HepG2 (cell line): ENCODE data around the gene ZNF615. TPM values are rescaled to one million over a fixed set of nuclear protein-coding genes. Genes with fewer than 3 reads are reported as not detected.
A peak's percentile ranks its signal among the peaks of the same experiment; 100 is the strongest.

Experiments
- ATAC-seq: fragments of 200-7000 bp; cut with Tn5 transposase; 3 replicates; pipeline ENCODE4 v1.9.1; 2020; ENCODE audit warnings: mild to moderate bottlenecking, moderate library complexity
- BruUV-seq: library from RNA; stranded (reverse); fragments of 400-500 nt; replicated peaks from 2 replicates; lab custom pipeline; 2021; lab: Mats Ljungman, UMichigan
- CTCF ChIA-PET: fragments of 300-600 bp; formaldehyde crosslinking; extraction: SDS; loops from one replicate; lab custom pipeline; 2021; ENCODE audit warnings: low total read pairs, inconsistent platforms, low intra/inter-chr PET ratio; lab: Yijun Ruan, JAX
- POLR2A ChIA-PET: fragments of 350-600 bp; sonication (Branson Sonifier 250); formaldehyde crosslinking; loops from one replicate; lab custom pipeline; 2020; ENCODE audit warnings: antibody characterized with exemption, inconsistent platforms; lab: Yijun Ruan, JAX
- DNase-seq: peaks from one replicate; pipeline ENCODE4 v3.0.0-alpha.2; 2015; ENCODE audit warnings: low spot score
- FAIRE-seq: peaks from 3 replicates; lab custom pipeline; 2011; peaks lifted over from hg19 to GRCh38; lab: Jason Lieb, UNC
- H2AFZ ChIP-seq: one replicate; pipeline ENCODE4 v1.6.1; 2011; ENCODE audit warnings: low read length, inconsistent platforms
- H3K27ac ChIP-seq: fragments of 300-600 bp; 3 replicates; pipeline ENCODE4 v1.8.0; 2011; ENCODE audit warnings: mixed run types, mild to moderate bottlenecking, mixed read lengths, low read length, inconsistent platforms; ENCODE audit not compliant: insufficient read depth; ENCODE audit errors: extremely low read length
- H3K27me3 ChIP-seq, 2 experiments: fragments of 200-600 bp in 1 of 2; 2 replicates in 1 of 2; 3 replicates in 1 of 2; pipeline versions ENCODE4 v1.6.0 to v1.8.0; 2011; ENCODE audit warnings: low read length in 2 of 2, mild to moderate bottlenecking in 2 of 2, moderate library complexity in 2 of 2, inconsistent platforms in 1 of 2; ENCODE audit not compliant: insufficient read depth in 2 of 2, control insufficient read depth in 1 of 2
- H3K36me3 ChIP-seq, 2 experiments: fragments of 200-600 bp in 1 of 2; replicated peaks in 1 of 2; 2 replicates in 1 of 2; 3 replicates in 1 of 2; pipeline versions ENCODE4 v1.5.1 to v1.8.0; 2011; ENCODE audit warnings: low read length in 2 of 2, inconsistent platforms in 1 of 2; ENCODE audit not compliant: insufficient read depth in 2 of 2, control insufficient read depth in 1 of 2
- H3K4me1 ChIP-seq: 2 replicates; pipeline ENCODE4 v1.5.1; 2012; ENCODE audit warnings: low read length, inconsistent platforms; ENCODE audit not compliant: insufficient read depth
- H3K4me2 ChIP-seq: 2 replicates; pipeline ENCODE4 v1.6.0; 2011; ENCODE audit warnings: low read depth, low read length, inconsistent platforms
- H3K4me3 ChIP-seq, 3 experiments: fragments of 200-600 bp in 1 of 3; sonication (generic), shearing (Covaris generic) in 1 of 3; replicated peaks in 1 of 3; 2 replicates each; pipeline ENCODE4 v1.5.1; 2011 to 2016; ENCODE audit warnings: low read length in 3 of 3, inconsistent platforms in 2 of 3, low read depth in 2 of 3, mild to moderate bottlenecking in 2 of 3, control low read depth in 1 of 3, mixed read lengths in 1 of 3; ENCODE audit not compliant: insufficient read depth in 1 of 3
- H3K79me2 ChIP-seq: one replicate; pipeline ENCODE4 v1.6.1; 2011; ENCODE audit warnings: low read length, inconsistent platforms; ENCODE audit not compliant: insufficient read depth
- H3K9ac ChIP-seq: 2 replicates; pipeline ENCODE4 v1.6.0; 2011; ENCODE audit warnings: mild to moderate bottlenecking, low read depth, low read length, inconsistent platforms; ENCODE audit not compliant: insufficient read depth
- H3K9me3 ChIP-seq: 2 replicates; pipeline ENCODE4 v1.5.1; 2012; ENCODE audit warnings: mild to moderate bottlenecking, low read length
- H4K20me1 ChIP-seq: 2 replicates; pipeline ENCODE4 v1.6.0; 2011; ENCODE audit warnings: inconsistent platforms, mild to moderate bottlenecking, low read length, moderate library complexity; ENCODE audit not compliant: insufficient read depth
- ARID2 ChIP-seq: sonication (generic); formaldehyde crosslinking; IDR thresholded peaks from 2 replicates; pipeline ENCODE4 v1.8.1; 2022; ENCODE audit warnings: mild to moderate bottlenecking, missing genetic modification reagents, borderline replicate concordance
- ARNT2 ChIP-seq: sonication (generic); formaldehyde crosslinking; IDR thresholded peaks from 2 replicates; pipeline ENCODE4 v1.8.0; 2022; ENCODE audit warnings: mild to moderate bottlenecking, low read depth, missing genetic modification reagents, moderate library complexity
- FOXA1 ChIP-seq, 2 experiments: fragments of 450-650 bp in 1 of 2; sonication (generic) in 1 of 2; formaldehyde crosslinking in 1 of 2; IDR thresholded peaks; 2 replicates each; pipeline versions ENCODE4 v1.4.0 to v1.6.1; 2016 to 2020; ENCODE audit warnings: missing genetic modification reagents in 1 of 2
- FOXA3 ChIP-seq: IDR thresholded peaks from 2 replicates; pipeline ENCODE4 v1.6.1; 2016; ENCODE audit warnings: missing genetic modification reagents, missing compliant biosample characterization
- JUN ChIP-seq: sonication (generic); formaldehyde crosslinking; IDR thresholded peaks from 2 replicates; pipeline ENCODE4 v1.4.0; 2020; ENCODE audit warnings: mild to moderate bottlenecking, missing genetic modification reagents
- POLR2AphosphoS5 ChIP-seq: IDR thresholded peaks from 2 replicates; pipeline ENCODE4 v1.6.1; 2012; ENCODE audit warnings: low read depth, low read length
- RELA ChIP-seq: sonication (generic); formaldehyde crosslinking; IDR thresholded peaks from 2 replicates; pipeline ENCODE4 v1.4.0; 2020; ENCODE audit warnings: missing genetic modification reagents
- RXRB ChIP-seq: IDR thresholded peaks from 2 replicates; pipeline ENCODE4 v1.6.1; 2016; ENCODE audit warnings: borderline replicate concordance, missing genetic modification reagents, missing compliant biosample characterization
- SETDB1 ChIP-seq: sonication (generic); formaldehyde crosslinking; IDR thresholded peaks from 2 replicates; pipeline ENCODE4 v1.5.1; 2020; ENCODE audit warnings: missing genetic modification reagents, mild to moderate bottlenecking, borderline replicate concordance
- SP5 ChIP-seq: IDR thresholded peaks from 2 replicates; pipeline ENCODE4 v1.6.1; 2016; ENCODE audit warnings: low read depth, borderline replicate concordance
- ZBTB7B ChIP-seq: sonication (generic); formaldehyde crosslinking; IDR thresholded peaks from 2 replicates; pipeline ENCODE4 v1.4.0; 2020; ENCODE audit warnings: missing genetic modification reagents
- ZNF317 ChIP-seq: sonication (generic); formaldehyde crosslinking; IDR thresholded peaks from 2 replicates; pipeline ENCODE4 v1.5.0; 2020; ENCODE audit warnings: mild to moderate bottlenecking, missing genetic modification reagents
- ZNF639 ChIP-seq: conservative IDR thresholded peaks from 2 replicates; pipeline ENCODE4 v1.6.1; 2018; ENCODE audit warnings: missing genetic modification reagents
- ZNF674 ChIP-seq: sonication (generic); formaldehyde crosslinking; IDR thresholded peaks from 2 replicates; pipeline ENCODE4 v1.5.0; 2020; ENCODE audit warnings: low read depth, mild to moderate bottlenecking, missing genetic modification reagents
- ZNF7 ChIP-seq: IDR thresholded peaks from 2 replicates; pipeline ENCODE4 v1.6.1; 2016; ENCODE audit warnings: missing biosample characterization, missing genetic modification reagents
- ZNF724P ChIP-seq: sonication (generic); formaldehyde crosslinking; IDR thresholded peaks from 2 replicates; pipeline ENCODE4 v1.8.0; 2022; ENCODE audit warnings: missing genetic modification reagents, borderline replicate concordance
- ZSCAN20 ChIP-seq: sonication (generic); formaldehyde crosslinking; IDR thresholded peaks from 2 replicates; pipeline ENCODE4 v1.4.0; 2020; ENCODE audit warnings: missing genetic modification reagents, mild to moderate bottlenecking, borderline replicate concordance
- WGBS: methylation state at CpG from one replicate; pipeline ENCODE4 v1.1.6; 2017; ENCODE audit warnings: low lambda C conversion rate; 5-methylcytosine and 5-hydroxymethylcytosine counted together
- in situ Hi-C: cut with HindIII; loops from 2 replicates; pipeline ENCODE4 v1.10.0; 2017; ENCODE audit warnings: low pct_unique_long_range_greater_than_20kb; ENCODE audit not compliant: extremely low pct_ligation_motif_present
- intact Hi-C: fragments of 100-400 bp; cut with micrococcal nuclease; formaldehyde crosslinking; loops from one replicate; pipeline ENCODE4 v1.10.0; 2022; ENCODE audit not compliant: unreplicated experiment
- polyA plus RNA-seq, 8 experiments: library from polyadenylated mRNA; depleted of rRNA in 3 of 8; stranded (reverse) in 7 of 8; unstranded in 1 of 8; fragments of >200 nt; fragmentation: Illumina TruSeq in 4 of 8; extraction: Trizol in 4 of 8; gene quantifications; 2 replicates each; pipeline versions ENCODE4 v1.2.1 to v1.2.3, GENCODE V29; 2011 to 2016; ENCODE audit warnings: low read depth in 4 of 8, missing spikeins in 1 of 8, mixed read lengths in 1 of 8; ENCODE audit not compliant: insufficient read depth in 1 of 8
- total RNA-seq, 5 experiments: library from RNA; depleted of rRNA; stranded (reverse); fragments of >200 nt; fragmentation: Illumina TruSeq; extraction: Trizol; gene quantifications; 2 replicates each; pipeline ENCODE4 v1.2.3, GENCODE V29; 2016; ENCODE audit warnings: low read depth in 1 of 5
- TF ChIP-seq, protein P1 (sequence below): sonication (generic); formaldehyde crosslinking; IDR thresholded peaks from 2 replicates; pipeline ENCODE4 v1.5.0; 2020; ENCODE audit warnings: missing genetic modification reagents, mild to moderate bottlenecking, borderline replicate concordance

The ZNF615 gene
- total and polyA plus RNA-seq, 2 of the 13 experiments (the other 11 are each of a cell fraction or from before 2014, with no cell fraction given), result 5.2 to 7.8 TPM

GRCh38 chr19:52010674-52011073 is 2.7 kb upstream of the ZNF615 start:
- DNase-seq, result no peak
- no peak for FAIRE-seq
- no peak overlapping the region for H3K4me2 ChIP-seq
- POLR2A ChIA-PET, result interaction anchor here (1.2 kb wide), 1 partner anchor 18 kb away, joined by 4 read pairs; the partner anchor contains the start of gene ZNF614
- intact Hi-C loops, result no loop called here
- CTCF ChIA-PET, result no interaction called here
- ATAC-seq, result no peak
- no peak overlapping the region for H3K4me3 ChIP-seq
- no TSS peak for BruUV-seq
- no peaks in the 10 kb centered on the region; a peak in 1 of 5 replicates for H3K27me3 ChIP-seq
- H3K27ac ChIP-seq, result no peak overlapping the region
- no peak overlapping the region for H2AFZ ChIP-seq
- peak; percentile 89 for TF ChIP-seq ZNF7
- no peak for TF ChIP-seq FOXA1 (IDR thresholded peaks at IDR 0.05)
- TF ChIP-seq FOXA1 (CRISPR knock-in tag; IDR thresholded peaks at IDR 0.05), result peak; percentile 60
- TF ChIP-seq FOXA3 (CRISPR knock-in tag), result peak; percentile 58
- TF ChIP-seq SP5, result no peak
- no peak for TF ChIP-seq ZBTB7B (CRISPR knock-in tag)
- no peak for TF ChIP-seq RELA (CRISPR knock-in tag)
- TF ChIP-seq, all 625 proteins: peak for 3
- WGBS, result 17% methylated on average over 1 of the region's 1 CpG
- H4K20me1 ChIP-seq, result no peaks in the 10 kb centered on the region
- peaks cover 6 to 16% of the 10 kb centered on the region in 2 experiments; a peak in 4 of 5 replicates for H3K36me3 ChIP-seq
- H3K79me2 ChIP-seq, result peaks cover 20% of the 10 kb centered on the region
- peaks cover 18% of the 10 kb centered on the region for H3K4me1 ChIP-seq
- peaks cover 3% of the 10 kb centered on the region; the same call in 1 of the 2 replicates for H3K9me3 ChIP-seq
- in situ Hi-C loops, result no loop called here
- H3K9ac ChIP-seq, result no peak overlapping the region

DNA sequence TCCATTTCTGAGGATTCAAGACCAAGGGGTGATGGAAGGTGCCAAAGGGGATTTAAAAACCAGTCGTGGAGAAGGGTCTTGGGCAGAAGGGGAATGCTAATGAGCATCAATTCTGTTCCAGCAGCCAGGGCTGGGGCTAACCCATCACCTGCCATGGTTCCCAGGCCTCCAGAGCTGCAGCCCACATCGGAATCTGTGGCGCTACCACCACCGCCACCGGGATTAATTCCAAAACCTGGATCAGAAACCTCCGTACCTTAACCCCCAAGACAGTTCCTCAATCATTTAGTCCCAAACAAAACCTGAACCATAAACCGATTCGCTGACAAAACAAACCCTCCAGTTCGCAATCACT is 583 bp downstream of the ZNF615 start:
- H3K4me3 ChIP-seq, result peak overlapping the region; percentile 67 to 100 (median 91)
- DNase-seq, result no peak
- H3K27me3 ChIP-seq, result no peaks in the 10 kb centered on the region; a peak in 1 of 5 replicates
- no peak for FAIRE-seq
- BruUV-seq, result TSS peak; percentile 67
- peaks cover 12% of the 10 kb centered on the region; the same call in 1 of the 2 replicates for H3K9me3 ChIP-seq
- peaks cover 1 to 10% of the 10 kb centered on the region in 2 experiments; a peak in 3 of 5 replicates for H3K36me3 ChIP-seq
- ATAC-seq, result peak; percentile 79
- peak overlapping the region; percentile 50 for H2AFZ ChIP-seq
- peaks cover 18% of the 10 kb centered on the region for H3K4me1 ChIP-seq
- WGBS, result 16% methylated on average over 9 of the region's 9 CpGs
- intact Hi-C loops (loop anchor here (10.0 kb wide), 1 partner anchor 83 kb away; the partner anchor contains the start of gene ZNF613), in situ Hi-C loops (no loop called here)
- CTCF ChIA-PET, result no interaction called here
- no peaks in the 10 kb centered on the region for H4K20me1 ChIP-seq
- H3K4me2 ChIP-seq, result peak overlapping the region; percentile 81
- POLR2A ChIA-PET, result interaction anchor here (1.0 to 2.6 kb wide), 5 partner anchors 13 to 42 kb away, joined by 3 to 6 read pairs (median 3); no protein-coding TSS in a partner anchor
- peak overlapping the region; percentile 77 for H3K9ac ChIP-seq
- peak overlapping the region; percentile 70 for H3K27ac ChIP-seq
- peaks cover 29% of the 10 kb centered on the region for H3K79me2 ChIP-seq
- 0 out of 2 replicates have a peak, but pooled peaks have one; percentile 8 for TF ChIP-seq ZSCAN20 (CRISPR knock-in tag)
- TF ChIP-seq ZNF639 (CRISPR knock-in tag), result 0 out of 2 replicates have a peak, but pooled peaks have one; percentile 7
- no peak for TF ChIP-seq ZNF674
- 0 out of 2 replicates have a peak, but pooled peaks have one; percentile 5 for TF ChIP-seq ZNF317 (CRISPR knock-in tag)
- TF ChIP-seq SETDB1 (CRISPR knock-in tag), result no peak
- no peak for TF ChIP-seq POLR2AphosphoS5
- TF ChIP-seq JUN, result no peak
- TF ChIP-seq, protein P1, sequence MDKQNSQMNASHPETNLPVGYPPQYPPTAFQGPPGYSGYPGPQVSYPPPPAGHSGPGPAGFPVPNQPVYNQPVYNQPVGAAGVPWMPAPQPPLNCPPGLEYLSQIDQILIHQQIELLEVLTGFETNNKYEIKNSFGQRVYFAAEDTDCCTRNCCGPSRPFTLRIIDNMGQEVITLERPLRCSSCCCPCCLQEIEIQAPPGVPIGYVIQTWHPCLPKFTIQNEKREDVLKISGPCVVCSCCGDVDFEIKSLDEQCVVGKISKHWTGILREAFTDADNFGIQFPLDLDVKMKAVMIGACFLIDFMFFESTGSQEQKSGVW (CRISPR knock-in tag), result 0 out of 2 replicates have a peak, but pooled peaks have one; percentile 25
- TF ChIP-seq ARNT2, result no peak
- 0 out of 2 replicates have a peak, but pooled peaks have one; percentile 5 for TF ChIP-seq ZNF724P
- TF ChIP-seq RXRB (CRISPR knock-in tag), result no peak
- TF ChIP-seq ARID2 (CRISPR knock-in tag), result no peak
